Transverse colon (tissue), 4 donors: ENCODE results near the gene NEK11.

Experiments
- CTCF ChIP-seq, 5 experiments: fragments of 200-600 bp in 3 of 5; fragments of 450-650 bp in 2 of 5; sonication (generic) in 3 of 5; IDR thresholded peaks; 1 replicate in 2 of 5; 2 replicates in 3 of 5; pipeline ENCODE4 v1.5.1; 2016 to 2017; ENCODE audit warnings: antibody characterized with exemption in 5 of 5, inconsistent platforms in 3 of 5, mild to moderate bottlenecking in 2 of 5, moderate library complexity in 1 of 5
- EP300 ChIP-seq: sonication (generic); formaldehyde crosslinking; IDR thresholded peaks from one replicate; pipeline ENCODE4 v1.6.1; 2017; ENCODE audit warnings: antibody characterized with exemption, low read depth
- POLR2A ChIP-seq: fragments of 450-650 bp; IDR thresholded peaks from one replicate; pipeline ENCODE4 v1.6.1; 2016; ENCODE audit warnings: antibody characterized with exemption, mild to moderate bottlenecking, moderate library complexity
- POLR2AphosphoS5 ChIP-seq, 3 donors: sonication (generic); formaldehyde crosslinking; IDR thresholded peaks; one replicate each; pipeline ENCODE4 v1.6.1; 2016; ENCODE audit warnings: antibody characterized with exemption in 3 of 3

- TF ChIP-seq CTCF (IDR thresholded peaks at IDR 0.05) = no peak
- TF ChIP-seq EP300 = no peak
- no peak for TF ChIP-seq POLR2AphosphoS5 (IDR thresholded peaks at IDR 0.05)
- TF ChIP-seq POLR2A = no peak
Measured at GRCh38 chr3:131081224-131081623, 54.5 kb downstream of the NEK11 start.
